Ovary (tissue), 9 donors: ENCODE results near the gene SLC38A10. TPM values are rescaled to one million over a fixed set of nuclear protein-coding genes. Genes with fewer than 3 reads are reported as not detected.

ENCODE experiments used
- DNase-seq, 5 donors: peaks; one replicate each; pipeline ENCODE4 v3.0.0-alpha.2; 2019 to 2020
- H3K27ac ChIP-seq, 2 donors: fragments of 200-600 bp; one replicate each; pipeline versions ENCODE4 v1.5.1 to v1.8.0; 2019 to 2022
- H3K27me3 ChIP-seq: fragments of 200-600 bp; one replicate; pipeline ENCODE4 v1.8.0; 2022
- H3K36me3 ChIP-seq: fragments of 200-600 bp; sonication (generic); one replicate; pipeline ENCODE4 v1.5.1; 2019
- H3K4me1 ChIP-seq: one replicate; pipeline ENCODE4 v1.8.1; 2013; ENCODE audit warnings: mild to moderate bottlenecking, moderate library complexity; ENCODE audit not compliant: insufficient read depth
- H3K4me3 ChIP-seq: fragments of 200-600 bp; sonication (generic); one replicate; pipeline ENCODE4 v1.5.1; 2017
- H3K9me3 ChIP-seq, 2 donors: fragments of 200-600 bp in 1 of 2; sonication (generic) in 1 of 2; one replicate each; pipeline versions ENCODE4 v1.5.1 to v1.8.1; 2013 to 2019; ENCODE audit warnings: mild to moderate bottlenecking in 1 of 2, moderate library complexity in 1 of 2
- EP300 ChIP-seq: sonication (generic); formaldehyde crosslinking; IDR thresholded peaks from one replicate; pipeline ENCODE4 v1.6.1; 2017; ENCODE audit warnings: antibody characterized with exemption
- POLR2A ChIP-seq: fragments of 450-650 bp; IDR thresholded peaks from one replicate; pipeline ENCODE4 v1.6.1; 2017; ENCODE audit warnings: antibody characterized with exemption, mild to moderate bottlenecking, moderate library complexity
- WGBS, 3 donors: extraction: QIAGEN DNeasy Blood & Tissue Kit in 1 of 3; methylation state at CpG; one replicate each; pipeline versions ENCODE4 v1.1.5 to v1.1.7; 2013 to 2017; 5-methylcytosine and 5-hydroxymethylcytosine counted together
- intact Hi-C, 4 donors: fragments of 100-400 bp; cut with DNase I; formaldehyde crosslinking; loops; one replicate each; pipeline versions ENCODE4 v1.11.0 to v1.15.1; 2022 to 2023
- polyA plus RNA-seq, 2 donors: library from polyadenylated mRNA; stranded (reverse); fragments of 200-250 nt in 1 of 2; fragments of 350-450 nt in 1 of 2; fragmentation: Illumina TruSeq in 1 of 2; extraction: RNeasy Lipid Tissue Mini Kit (QIAGEN cat#74804) in 1 of 2; gene quantifications; one replicate each; pipeline ENCODE4 v1.2.3, GENCODE V29; 2013 to 2014
- total RNA-seq, 7 donors: library from RNA; depleted of rRNA in 2 of 7; stranded (reverse); fragments of >200 nt in 2 of 7; fragmentation: NEBNext Ultra II Directional in 3 of 7; extraction: Animal tissue kit (Norgen Biotek cat#: 25700) in 3 of 7; gene quantifications; one replicate each; pipeline versions ENCODE4 v1.1.0 to v1.2.4, GENCODE V29; 2016 to 2023
- TF ChIP-seq, protein P1 (sequence below), 3 donors: fragments of 450-650 bp in 2 of 3; fragments of 200-600 bp in 1 of 3; IDR thresholded peaks; one replicate each; pipeline versions ENCODE4 v1.5.1 to v1.8.0; 2016 to 2022; ENCODE audit warnings: antibody characterized with exemption in 3 of 3, mild to moderate bottlenecking in 1 of 3
- donor health status: DM: no; HTN: no; CAD: no; lungs with moderate emphysema.
- donor health status: DM: no; HTN: no; CAD: no.
- donor health status: Bipolar disorder and iron deficiency.
- donor health status: DM: yes; HTN: yes; CAD: no.
- donor health status: DM: no; HTN: no; CAD: no.
- donor health status: DM: yes; HTN: yes; CAD: no.

Gene SLC38A10
- total and polyA plus RNA-seq, 9 donors, result 11.5 to 75.7 (median 64.3) TPM

DNA sequence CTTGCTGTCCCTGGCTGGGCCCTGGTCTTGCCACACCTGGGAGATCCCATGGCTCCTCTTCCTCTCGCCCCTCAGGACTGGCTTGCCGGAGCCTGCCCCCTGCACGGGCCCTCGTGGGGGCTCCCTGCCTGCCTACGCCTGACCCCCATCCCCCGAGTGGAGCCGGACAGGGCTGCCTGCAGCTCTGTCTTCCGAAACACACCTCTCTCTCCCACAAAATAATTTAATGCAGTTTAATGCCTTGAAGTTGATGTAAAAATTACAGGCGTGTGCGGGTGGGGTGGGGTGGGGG lies 22.4 kb upstream of the SLC38A10 start:
- H3K9me3 ChIP-seq, result no peaks in the 10 kb centered on the region
- peaks cover 11% of the 10 kb centered on the region for H3K4me1 ChIP-seq
- 65 to 72% (median 66%) methylated on average over 10 of the region's 10 CpGs for WGBS, 3 donors
- intact Hi-C loops, result no loop called here
- no peak overlapping the region for H3K27ac ChIP-seq
- TF ChIP-seq EP300, result no peak
- TF ChIP-seq, protein P1, sequence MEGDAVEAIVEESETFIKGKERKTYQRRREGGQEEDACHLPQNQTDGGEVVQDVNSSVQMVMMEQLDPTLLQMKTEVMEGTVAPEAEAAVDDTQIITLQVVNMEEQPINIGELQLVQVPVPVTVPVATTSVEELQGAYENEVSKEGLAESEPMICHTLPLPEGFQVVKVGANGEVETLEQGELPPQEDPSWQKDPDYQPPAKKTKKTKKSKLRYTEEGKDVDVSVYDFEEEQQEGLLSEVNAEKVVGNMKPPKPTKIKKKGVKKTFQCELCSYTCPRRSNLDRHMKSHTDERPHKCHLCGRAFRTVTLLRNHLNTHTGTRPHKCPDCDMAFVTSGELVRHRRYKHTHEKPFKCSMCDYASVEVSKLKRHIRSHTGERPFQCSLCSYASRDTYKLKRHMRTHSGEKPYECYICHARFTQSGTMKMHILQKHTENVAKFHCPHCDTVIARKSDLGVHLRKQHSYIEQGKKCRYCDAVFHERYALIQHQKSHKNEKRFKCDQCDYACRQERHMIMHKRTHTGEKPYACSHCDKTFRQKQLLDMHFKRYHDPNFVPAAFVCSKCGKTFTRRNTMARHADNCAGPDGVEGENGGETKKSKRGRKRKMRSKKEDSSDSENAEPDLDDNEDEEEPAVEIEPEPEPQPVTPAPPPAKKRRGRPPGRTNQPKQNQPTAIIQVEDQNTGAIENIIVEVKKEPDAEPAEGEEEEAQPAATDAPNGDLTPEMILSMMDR (IDR thresholded peaks at IDR 0.05), result no peak
- no peaks in the 10 kb centered on the region for H3K36me3 ChIP-seq
- no peak for DNase-seq
- no peaks in the 10 kb centered on the region for H3K27me3 ChIP-seq
- H3K4me3 ChIP-seq, result no peak overlapping the region

- intact Hi-C loops, result no loop called here
- Histone ChIP-seq H3K4me1 (peaks cover 11% of the 10 kb centered on the region), H3K36me3 (no peaks in the 10 kb centered on the region), H3K4me3 (no peak overlapping the region), H3K27ac (no peak overlapping the region), H3K9me3 (no peaks in the 10 kb centered on the region), H3K27me3 (no peaks in the 10 kb centered on the region)
- 92 to 94% (median 93%) methylated on average over 20 of the region's 20 CpGs for WGBS, 3 donors
- TF ChIP-seq, protein P1 (IDR thresholded peaks at IDR 0.05), result no peak
- no peak for TF ChIP-seq POLR2A
- TF ChIP-seq EP300, result no peak
- no peak for DNase-seq
Measured at GRCh38 chr17:81315885-81316391, 20.8 kb upstream of the SLC38A10 start.

DNA sequence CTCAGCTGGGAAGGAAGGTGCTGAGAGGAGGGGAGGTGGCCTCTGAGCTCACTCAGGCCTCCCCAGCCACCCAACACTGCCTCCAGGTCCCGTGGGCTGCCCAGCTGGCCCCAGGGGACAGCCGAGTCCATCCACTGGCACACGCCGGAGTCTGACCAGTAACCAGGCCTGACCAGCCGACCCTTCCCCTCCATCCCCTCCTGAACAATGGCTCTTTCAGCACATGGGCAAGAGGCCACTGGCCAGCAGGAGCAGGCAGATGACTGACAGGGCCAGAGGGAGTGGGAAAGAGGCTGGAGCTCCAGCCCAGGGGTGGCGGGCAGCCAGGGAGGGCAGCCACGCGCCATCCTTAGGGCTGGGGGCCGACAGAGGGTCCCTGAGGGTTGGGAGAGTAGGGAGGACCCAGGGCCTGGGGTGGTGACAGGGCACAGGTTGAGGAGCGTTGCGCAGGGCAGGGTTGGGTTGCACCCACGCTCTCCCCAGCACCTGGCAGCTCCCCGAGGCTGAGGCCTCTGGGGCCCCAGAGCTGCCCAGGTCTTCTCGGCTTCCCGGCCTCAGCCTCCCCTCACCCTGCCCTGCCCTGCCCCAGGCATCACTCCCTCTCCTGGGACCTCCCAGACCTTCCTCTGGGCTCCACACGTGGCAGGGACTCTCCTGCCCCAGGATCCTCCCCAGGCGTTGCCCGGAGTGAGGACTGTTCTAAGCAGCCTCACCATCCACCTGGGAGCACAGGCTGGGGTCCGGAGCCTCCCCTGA lies 20.2 kb upstream of the SLC38A10 start:
- H3K27ac ChIP-seq, result no peak overlapping the region
- intact Hi-C loops, result no loop called here
- no peaks in the 10 kb centered on the region for H3K27me3 ChIP-seq
- H3K4me1 ChIP-seq, result peaks cover 11% of the 10 kb centered on the region
- DNase-seq, result no peak
- H3K9me3 ChIP-seq, result no peaks in the 10 kb centered on the region
- H3K4me3 ChIP-seq, result no peak overlapping the region
- WGBS, 3 donors, result 92 to 93% (median 92%) methylated on average over 18 to 19 of the region's 19 CpGs
- TF ChIP-seq EP300 (no peak), POLR2A (no peak)
- TF ChIP-seq, protein P1 (IDR thresholded peaks at IDR 0.05), result no peak
- no peaks in the 10 kb centered on the region for H3K36me3 ChIP-seq

DNA sequence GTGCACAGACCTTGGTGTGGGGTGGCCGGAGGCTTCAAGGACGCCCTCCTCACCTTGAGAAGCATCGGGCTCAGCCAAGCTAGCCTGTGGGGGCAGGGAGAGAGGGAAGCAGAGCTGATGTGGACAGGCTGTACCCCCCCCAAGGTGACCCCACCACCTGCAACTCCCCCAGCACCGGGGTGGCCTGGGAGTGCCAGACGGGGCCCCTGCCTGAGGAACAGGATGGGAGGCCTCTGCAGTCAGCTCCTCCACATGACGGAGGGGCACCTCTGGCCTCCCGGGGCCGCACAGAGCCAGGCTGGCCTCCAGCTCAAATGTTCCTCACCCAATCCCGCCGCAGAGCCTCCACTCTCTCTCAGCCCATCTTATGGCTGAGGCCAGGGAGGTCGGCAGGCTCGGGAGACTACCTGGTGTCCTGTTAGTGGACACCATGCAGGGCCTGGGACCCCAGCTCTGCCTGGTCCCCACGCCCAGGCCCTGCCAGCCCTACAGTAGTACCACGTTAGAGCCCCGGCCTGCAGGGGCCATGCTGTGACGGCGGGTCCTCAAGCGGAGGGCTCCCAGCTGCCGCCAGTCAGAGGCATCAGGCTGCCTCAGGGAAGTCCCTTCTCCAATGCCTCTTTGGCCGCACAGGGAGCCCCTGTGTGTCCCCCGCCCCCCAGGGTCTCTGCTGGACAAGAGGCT lies 19.4 kb upstream of the SLC38A10 start:
- H3K27ac ChIP-seq, result peak overlapping the region in 1 of 2 donors; percentile 32

More for the DNA sequence above, 19.4 kb upstream of the SLC38A10 start:
- Histone ChIP-seq H3K9me3 (no peaks in the 10 kb centered on the region), H3K4me1 (peaks cover 11% of the 10 kb centered on the region), H3K36me3 (no peaks in the 10 kb centered on the region), H3K27me3 (no peaks in the 10 kb centered on the region), H3K4me3 (no peak overlapping the region)
- 47 to 56% (median 52%) methylated on average over 15 to 21 of the region's 21 CpGs for WGBS, 3 donors
- DNase-seq, result peak in 3 of 5 donors; percentile 59 to 78 (median 67)
- intact Hi-C loops, result no loop called here
- TF ChIP-seq, protein P1 (IDR thresholded peaks at IDR 0.05), result no peak
- TF ChIP-seq POLR2A, result no peak
- no peak for TF ChIP-seq EP300
